ENCODE results near the gene MAGEA8.

GRCh38 chrX:149865390-149865789 lies 15.6 kb upstream of the MAGEA8 start:
- TF ChIP-seq, protein P1, sequence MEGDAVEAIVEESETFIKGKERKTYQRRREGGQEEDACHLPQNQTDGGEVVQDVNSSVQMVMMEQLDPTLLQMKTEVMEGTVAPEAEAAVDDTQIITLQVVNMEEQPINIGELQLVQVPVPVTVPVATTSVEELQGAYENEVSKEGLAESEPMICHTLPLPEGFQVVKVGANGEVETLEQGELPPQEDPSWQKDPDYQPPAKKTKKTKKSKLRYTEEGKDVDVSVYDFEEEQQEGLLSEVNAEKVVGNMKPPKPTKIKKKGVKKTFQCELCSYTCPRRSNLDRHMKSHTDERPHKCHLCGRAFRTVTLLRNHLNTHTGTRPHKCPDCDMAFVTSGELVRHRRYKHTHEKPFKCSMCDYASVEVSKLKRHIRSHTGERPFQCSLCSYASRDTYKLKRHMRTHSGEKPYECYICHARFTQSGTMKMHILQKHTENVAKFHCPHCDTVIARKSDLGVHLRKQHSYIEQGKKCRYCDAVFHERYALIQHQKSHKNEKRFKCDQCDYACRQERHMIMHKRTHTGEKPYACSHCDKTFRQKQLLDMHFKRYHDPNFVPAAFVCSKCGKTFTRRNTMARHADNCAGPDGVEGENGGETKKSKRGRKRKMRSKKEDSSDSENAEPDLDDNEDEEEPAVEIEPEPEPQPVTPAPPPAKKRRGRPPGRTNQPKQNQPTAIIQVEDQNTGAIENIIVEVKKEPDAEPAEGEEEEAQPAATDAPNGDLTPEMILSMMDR (IDR thresholded peaks at IDR 0.05; ENCODE audit: extremely low read depth in 1 of 2, insufficient read depth in 1 of 2, low read depth in 1 of 2, low read length in 2 of 2), result no peak
- TF ChIP-seq POLR2A (IDR thresholded peaks at IDR 0.05; ENCODE audit: low read depth, low read length), result no peak
- no peak for TF ChIP-seq EZH2 (IDR thresholded peaks at IDR 0.05; ENCODE audit: borderline replicate concordance, low read depth, low read length, severe bottlenecking)
- no peak for TF ChIP-seq POLR2AphosphoS5 (IDR thresholded peaks at IDR 0.05; ENCODE audit: insufficient read depth, low read depth, low read length)
- no peak for TF ChIP-seq MAX (IDR thresholded peaks at IDR 0.05; ENCODE audit: insufficient read depth, insufficient read length)
- no peak for TF ChIP-seq FOS (IDR thresholded peaks at IDR 0.05; ENCODE audit: borderline replicate concordance, insufficient read depth, low read length)
- TF ChIP-seq JUN (IDR thresholded peaks at IDR 0.05; ENCODE audit: borderline replicate concordance, insufficient read depth, insufficient read length, low read depth), result no peak

Data from endothelial cell of umbilical vein (primary cell).